Activated CD8-positive, alpha-beta memory T cell treated with anti-CD3 and anti-CD28 coated beads for 24 hours (primary cell): Measurements from ENCODE around the gene LANCL2.
"Not testable (repeated sequence)": the region's sequence is repeated elsewhere in the genome, so short reads cannot be mapped to it uniquely, and the experiment has no call there.

ENCODE experiments used
- DNase-seq: peaks from one replicate; pipeline ENCODE4 v3.0.0-alpha.2; 2020

The LANCL2 gene

DNA sequence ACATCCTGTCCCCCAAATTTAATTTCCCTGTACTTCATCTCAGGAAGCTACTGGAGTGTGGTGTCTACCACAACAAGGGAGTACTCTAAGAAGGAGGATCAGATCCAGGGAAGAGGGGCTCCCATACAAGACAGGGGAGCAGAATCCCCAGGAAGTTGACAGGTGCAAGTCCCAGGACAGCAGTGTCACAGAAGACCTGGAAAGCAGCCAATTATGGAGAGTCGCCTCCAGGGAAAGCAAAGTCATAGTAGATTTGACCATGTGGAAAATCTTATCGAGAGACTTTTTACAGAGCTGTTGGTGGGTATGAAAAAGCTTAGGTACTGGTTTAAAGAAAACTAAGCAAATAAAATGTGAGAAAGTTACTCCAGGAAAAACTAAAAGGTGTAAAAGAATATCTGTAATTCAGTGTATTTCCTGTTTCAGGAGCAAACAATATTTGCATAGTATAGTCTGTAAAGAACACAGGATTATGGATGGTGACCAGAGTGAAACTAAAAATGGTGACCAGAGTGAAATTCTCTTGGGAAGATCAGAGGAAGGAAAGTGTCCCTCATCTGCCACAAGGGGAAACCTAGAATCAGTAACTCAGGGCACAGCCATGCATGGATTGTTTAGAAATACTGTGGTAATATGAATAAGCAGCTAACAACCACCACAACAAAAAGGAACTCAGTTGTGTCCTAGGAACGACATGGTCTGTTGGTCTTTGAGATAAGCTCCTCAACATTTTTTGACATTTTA, 44.5 kb downstream of the LANCL2 start:
- no peak for DNase-seq

DNA sequence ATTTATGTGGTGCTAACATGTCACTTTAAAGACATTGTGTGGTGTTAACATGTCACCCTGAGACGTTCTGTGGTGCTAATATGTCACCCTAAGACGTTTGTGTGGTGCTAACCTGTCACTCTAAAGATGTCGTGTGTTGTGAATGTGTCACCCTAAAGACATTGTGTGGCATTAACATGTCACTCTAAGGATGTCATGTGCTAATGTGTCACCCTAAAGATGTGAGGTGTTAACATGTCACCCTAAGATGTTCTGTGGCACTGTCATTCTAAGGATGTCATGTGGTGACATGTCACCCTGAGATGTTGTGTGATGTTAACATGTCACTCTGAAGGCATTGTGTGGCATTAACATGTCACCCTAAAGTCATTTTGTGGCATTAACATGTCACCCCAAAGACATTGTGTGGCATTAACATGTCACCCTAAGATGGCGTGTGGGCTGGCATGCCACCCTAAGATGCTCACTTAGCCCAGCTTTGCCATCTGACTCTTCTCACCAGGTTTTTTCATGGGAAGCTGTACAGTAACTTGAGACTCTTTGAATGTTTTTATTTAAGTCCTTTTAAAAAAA, 45.6 kb downstream of the LANCL2 start:
- DNase-seq = no peak

DNA sequence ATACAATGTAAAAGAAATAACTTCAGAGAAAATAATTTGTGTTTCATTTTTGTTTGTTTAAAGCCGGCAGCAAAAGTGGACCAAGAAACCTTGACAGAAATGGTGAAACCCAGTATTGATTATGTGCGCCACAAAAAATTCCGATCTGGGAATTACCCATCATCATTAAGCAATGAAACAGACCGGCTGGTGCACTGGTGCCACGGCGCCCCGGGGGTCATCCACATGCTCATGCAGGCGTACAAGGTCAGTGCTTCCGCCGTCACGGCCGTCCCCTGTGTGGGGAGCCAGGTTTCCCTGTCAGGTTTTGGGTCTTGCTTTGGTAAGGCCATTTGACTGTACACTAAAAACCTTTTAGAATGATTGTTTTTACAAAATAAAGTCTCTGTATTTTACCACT, 46.7 kb downstream of the LANCL2 start:
- no peak for DNase-seq

DNA sequence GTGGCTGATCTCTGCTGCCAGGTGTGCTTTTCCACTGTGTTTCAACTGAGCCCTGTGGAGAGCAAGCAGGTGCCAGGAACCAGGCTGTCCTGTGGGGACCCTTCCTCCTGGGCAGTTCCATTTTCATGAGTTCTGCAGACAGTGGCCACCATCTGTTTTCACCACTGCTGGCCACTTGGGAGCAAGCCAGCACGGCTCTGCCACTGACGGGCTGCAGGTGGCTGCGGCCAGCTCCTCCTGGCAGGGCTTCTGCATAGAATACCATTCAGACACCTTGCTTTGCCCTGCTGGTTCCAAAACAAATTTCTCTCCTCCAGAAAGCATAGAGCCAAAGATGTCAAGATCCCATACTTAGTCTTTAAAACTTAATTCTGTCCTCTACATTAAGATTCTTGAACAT, 48.3 kb downstream of the LANCL2 start:
- no peak for DNase-seq

DNA sequence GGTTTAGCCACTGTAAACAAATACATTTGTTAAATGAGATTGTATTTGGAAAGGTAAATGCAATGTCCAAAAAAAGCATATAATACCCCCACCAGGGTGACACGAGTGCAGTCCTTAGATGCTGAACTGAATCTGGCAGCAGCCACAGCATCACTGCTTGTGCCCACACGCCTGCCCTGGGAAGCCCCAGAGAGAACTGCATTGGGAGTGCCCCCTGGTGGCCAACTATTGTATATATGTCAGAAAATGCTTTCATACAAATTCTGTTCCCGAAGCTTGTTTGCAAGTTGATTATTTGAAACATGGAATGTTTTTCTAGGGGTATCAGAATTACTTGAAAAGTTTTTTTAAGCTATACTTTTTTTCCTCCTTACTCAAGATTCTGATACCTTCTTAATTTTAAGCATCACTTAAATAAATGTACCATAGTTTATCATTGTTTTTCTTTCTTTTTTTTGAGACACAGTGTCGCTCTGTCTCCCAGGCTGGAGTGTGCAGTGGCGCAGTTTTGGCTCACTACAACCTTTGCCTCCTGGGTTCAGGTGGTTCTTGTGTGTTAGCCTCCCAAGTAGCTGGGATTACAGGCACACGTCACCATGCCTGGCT, 50.1 kb downstream of the LANCL2 start:
- peak; percentile 90 for DNase-seq

DNA sequence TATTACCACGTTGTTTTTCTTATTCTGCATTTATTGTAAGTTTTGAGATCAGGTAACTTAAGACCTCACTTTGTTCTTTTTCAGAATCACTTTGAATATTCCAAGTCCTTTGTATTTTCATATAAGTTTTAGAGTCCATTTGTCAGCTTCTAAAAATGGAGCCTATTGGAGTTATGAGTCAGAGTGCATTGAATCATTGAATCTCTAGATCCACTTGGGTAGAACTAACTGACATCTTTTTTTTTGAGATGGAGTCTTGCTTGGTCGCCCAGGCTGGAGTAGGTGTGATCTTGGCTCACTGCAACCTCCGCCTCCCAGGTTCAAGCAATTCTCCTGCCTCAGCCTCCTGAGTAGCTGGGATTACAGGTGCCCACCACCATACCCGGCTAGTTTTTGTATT, 52.3 kb downstream of the LANCL2 start:
- not testable (repeated sequence) for DNase-seq

DNA sequence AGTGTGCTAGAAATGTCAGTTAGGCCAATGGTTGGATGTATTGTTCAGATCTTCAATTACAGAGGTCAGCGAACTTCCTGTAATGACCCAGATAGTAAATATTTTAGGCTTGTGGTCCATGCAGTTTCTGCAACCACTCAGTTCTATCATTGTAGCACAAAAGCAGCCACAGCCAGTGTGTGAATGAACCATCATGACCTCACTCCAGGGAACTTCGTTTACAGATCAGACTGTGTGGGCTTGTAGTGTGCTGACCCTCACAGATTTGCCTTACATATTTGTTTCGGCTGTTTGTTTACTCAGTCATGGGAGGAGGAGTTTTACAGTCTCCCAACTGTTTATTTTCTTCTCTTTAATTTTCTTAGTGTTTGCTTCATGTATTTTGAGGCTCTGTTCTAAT, 55.4 kb downstream of the LANCL2 start:
- no peak for DNase-seq

DNA sequence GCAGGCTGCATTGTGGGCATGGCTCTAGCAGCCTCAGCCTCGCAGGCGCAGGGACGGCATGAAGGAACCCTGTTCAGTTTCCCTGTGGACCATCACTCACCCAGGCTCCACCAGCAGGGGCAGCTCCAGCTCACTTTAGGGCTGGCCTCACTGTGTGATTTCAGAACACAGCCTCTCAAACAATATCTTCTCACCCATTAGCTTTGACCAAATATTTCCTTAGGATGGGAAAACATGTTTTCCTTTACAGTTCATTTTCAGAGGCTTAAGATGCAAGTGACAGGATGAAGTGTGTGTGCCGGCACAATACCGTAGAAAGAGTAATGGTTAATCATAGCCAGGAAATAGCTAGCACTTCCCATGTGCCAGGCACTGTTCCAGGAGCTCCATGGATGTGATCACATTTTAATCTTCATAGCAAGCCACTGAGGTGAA, 58.2 kb downstream of the LANCL2 start:
- DNase-seq = no peak

DNA sequence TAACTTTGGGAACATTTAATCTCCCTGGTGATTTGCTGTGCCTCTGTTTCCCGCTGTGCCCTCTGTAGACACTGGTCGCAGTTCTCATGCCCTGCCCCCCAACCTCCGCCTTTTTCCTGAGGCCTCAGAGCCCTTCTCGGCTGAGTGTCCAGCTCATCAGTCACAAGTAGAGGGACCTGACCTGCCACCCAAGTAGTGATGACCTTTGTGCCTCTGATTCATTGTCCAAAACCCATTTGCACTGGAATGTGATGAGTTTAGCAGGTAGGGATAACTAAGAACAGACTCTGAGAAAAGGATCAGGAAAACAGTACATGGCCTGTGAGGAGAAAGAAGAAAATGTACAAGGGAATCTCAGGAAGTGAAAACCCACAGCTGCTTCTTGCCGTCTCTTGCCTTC, 58.8 kb downstream of the LANCL2 start:
- no peak for DNase-seq

DNA sequence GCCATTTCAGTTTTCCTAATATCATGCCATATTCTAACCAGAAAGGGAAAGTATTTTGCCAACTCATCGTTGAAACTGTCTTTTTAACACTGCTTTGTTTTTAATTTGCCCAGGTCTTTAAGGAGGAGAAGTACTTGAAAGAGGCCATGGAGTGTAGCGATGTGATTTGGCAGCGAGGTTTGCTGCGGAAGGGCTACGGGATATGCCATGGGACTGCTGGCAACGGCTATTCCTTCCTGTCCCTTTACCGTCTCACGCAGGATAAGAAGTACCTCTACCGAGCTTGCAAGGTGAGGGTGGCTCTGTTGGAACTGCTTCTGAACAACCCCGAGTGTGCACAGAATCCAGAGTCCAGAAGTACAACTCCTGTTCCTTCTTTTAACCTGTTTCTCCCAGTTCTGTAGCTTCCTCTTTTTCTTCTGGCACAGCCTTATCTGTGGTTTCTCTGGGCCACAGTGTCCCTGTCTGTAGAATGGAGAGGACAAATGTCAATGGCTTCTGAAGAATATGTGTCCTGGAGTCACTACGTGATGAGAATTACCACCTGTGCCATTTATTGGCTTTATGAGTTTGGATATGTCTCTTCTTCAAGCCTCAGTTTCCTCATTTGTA, 60.1 kb downstream of the LANCL2 start:
- no peak for DNase-seq

DNA sequence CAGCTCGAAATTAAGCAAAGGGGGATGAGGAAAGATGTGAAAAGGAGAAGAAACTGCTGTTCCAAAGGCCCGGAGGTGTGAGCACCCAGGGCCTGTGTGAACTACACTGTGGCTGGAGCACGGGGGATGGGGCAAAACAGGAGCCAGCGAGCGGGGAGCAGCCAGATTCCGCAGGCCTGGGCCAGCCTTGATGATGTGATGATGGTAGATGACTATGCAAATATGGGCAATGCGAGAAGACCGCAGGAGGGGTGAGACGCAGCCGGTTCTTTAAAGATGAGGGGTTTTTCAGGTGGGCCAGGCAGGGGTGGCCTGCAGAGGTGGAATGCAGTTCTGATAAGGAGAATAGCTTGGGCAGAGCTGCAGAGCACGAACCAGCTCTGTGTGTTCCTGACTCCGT, 61.5 kb downstream of the LANCL2 start:
- DNase-seq = no peak

DNA sequence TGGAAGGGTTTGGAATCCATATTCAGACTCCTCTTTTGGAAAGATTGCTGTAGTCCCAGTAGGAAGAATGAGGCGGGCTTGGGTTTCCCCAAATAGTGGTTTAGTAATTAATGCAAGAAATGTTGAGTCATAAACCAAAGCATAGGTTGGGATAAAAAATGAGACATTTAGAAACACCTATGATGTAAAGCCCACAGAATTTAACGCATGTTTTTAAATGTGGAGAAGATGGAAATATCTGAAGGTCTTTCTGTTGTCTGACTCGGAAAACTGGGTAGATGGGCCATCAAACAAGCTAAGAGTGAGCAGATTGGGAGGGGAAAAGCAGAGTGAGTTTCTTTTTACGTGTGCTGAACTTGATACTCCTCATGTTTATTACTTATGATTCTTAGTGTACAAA, 62.2 kb downstream of the LANCL2 start:
- DNase-seq = no peak

DNA sequence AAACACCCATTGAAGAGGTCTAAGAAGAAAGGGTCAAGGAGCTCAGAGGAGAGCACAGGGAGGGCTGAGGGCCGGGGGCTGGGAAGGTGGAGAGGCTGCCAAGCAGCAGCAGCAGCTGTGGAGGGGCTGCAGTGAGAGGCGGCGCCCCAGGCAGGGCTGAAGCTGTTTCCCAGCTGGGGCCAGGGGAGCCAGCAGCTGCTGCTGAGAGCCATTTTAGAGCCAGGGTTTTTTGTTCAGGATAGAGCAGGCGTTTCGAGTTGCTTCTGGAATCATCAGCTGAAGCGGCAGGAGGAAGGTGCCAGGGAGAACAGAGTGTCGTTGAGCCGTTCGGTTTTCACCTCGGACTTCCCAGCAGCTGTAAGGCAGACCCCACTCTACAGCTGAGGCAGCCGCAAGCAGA, 62.7 kb downstream of the LANCL2 start:
- no peak for DNase-seq

DNA sequence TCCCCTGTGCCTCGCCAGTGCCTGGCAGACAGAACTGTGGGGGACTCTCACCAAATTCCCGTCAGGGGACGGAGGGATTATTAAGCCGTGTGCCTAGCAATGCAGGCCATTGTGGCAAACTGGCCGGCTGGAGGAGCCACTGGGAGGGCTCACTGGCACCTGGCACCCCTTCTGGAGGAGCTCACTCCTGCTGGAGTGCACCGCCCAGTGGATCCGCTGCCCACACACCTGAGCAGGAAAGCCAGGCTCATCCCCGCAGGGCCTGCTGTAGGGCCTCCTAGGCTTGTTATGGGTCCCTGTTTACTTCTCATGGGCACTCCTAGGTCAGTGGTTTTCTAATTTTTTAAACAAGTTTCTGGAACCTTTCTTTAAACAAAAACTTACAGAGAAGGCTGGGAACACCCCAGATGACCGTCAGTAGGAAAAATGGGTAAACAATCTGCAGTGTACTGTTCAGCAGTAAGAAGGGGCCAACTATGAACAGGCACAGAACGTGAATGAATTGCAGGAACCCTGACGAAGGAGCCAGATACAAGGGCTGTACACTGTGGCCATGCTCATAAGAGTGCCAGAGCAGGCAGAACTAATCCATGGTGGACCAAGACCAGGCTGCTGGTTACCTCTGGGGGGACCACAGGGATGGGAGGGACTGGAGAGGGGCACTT, 64.8 kb downstream of the LANCL2 start:
- DNase-seq = no peak

DNA sequence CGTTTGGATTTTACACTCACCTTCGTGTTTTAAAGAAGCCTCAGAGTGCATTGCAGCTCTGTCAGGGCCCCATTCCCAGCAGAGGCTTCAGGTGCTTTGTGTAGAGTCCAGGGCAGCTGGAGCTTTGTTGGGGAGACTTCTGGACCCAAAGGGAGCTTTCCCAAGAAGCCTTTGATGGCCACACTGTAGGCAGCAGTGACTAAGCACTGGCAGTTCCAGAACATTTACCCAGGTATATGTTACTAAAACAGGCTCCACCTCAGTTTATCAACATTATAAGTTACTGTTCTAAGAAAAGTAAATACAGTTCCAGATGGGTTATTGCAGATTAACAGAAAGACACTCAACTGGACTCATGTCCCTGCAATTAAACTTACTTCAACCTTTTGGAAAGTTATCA, 66.8 kb downstream of the LANCL2 start:
- no peak for DNase-seq

DNA sequence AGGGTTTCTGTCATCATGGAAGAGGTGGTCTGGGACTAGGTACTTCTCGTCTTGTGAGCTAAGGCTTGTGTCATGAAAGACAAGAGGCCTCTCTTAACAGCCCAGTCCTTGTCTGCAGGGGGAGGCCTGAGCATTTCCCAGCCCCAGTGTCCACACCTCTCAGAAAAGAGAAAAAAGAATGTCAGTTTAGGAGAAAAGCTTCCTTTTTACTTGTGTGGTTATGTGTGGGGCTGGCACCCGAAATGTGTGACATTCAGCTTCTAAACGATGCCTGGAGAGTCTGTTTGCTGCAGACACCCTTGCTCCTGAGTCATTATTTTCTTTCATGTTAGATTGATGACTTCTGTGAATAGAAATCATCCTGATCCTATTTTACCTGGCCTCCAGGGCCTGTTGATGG, 67.4 kb downstream of the LANCL2 start:
- DNase-seq = no peak

DNA sequence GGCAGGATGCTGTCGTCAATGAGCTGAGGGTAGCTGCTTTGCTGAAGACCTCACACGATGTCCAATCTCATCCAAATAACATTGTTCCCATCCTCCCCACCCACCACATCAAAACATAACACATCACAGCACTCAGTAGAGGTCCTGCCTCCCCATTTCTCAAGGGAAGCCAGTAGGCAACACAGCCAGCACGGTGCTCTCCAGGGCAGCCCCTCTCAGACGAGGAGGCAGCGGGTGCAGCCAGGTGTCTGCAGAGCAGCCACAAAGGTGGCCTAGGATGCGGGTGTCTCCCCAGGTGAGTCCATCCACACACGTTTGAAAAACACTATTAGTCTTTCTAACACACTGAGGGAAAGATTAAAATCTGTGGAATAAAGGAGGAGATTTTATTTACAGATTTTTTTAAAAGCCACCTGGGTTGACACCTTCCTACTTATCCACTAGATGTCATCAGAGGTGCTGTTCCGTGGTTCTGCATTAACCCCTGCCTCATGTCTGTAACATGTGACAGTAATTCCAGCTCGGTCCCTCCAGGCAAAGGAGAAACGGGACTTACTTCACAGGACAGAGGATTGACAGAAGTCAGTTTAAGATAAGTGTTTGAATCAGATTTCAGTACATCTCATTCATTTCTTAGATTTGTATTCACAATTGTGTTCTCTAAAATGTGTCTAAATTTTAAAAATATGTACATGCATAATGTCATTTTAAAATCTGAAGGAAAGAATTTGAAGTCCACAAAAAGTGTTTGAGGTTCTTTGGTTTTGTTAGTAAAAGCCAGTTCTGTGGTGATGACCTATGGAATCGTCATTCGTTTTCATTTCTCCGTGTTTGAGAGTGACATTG, 68.0 kb downstream of the LANCL2 start:
- DNase-seq = no peak

DNA sequence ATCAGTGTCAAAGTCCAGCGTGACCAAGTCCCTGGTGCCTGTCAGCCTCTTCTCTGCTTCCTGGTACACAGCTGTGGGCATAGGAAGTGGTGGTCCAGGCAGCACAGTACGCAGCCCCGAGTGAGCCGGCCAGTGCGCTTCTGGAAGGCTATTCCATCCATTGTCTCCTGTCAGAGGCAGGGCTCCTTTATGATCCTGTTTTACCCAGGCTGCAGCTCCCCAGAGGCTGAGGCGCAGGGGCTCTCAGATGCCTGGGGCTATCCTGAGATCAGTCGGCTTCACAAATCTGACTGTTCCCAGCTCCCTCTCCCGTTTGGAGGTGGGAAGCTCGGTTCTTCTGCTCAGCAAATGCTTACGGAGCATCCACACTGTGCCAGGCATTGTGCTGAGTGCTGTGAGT, 70.3 kb downstream of the LANCL2 start:
- no peak for DNase-seq

DNA sequence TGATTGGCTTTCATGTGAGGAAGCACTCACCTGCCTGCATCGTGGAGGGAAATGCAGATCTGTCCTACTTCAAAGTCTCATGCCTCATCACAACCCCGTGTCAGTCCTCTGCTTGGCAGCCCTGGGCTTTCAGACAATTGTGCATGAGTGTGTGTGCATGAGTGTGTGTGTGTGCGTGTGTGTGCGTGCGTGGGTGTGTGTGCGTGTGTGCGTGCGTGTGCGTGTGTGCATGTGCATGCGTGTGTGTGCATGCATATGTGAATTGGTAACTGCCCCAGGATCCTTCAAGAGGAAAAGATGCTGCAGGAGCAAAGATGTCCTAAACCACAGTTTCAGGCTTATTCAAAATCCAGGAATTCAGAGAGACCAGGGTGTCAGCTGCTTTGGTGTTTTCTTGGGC, 71.3 kb downstream of the LANCL2 start:
- no peak for DNase-seq

DNA sequence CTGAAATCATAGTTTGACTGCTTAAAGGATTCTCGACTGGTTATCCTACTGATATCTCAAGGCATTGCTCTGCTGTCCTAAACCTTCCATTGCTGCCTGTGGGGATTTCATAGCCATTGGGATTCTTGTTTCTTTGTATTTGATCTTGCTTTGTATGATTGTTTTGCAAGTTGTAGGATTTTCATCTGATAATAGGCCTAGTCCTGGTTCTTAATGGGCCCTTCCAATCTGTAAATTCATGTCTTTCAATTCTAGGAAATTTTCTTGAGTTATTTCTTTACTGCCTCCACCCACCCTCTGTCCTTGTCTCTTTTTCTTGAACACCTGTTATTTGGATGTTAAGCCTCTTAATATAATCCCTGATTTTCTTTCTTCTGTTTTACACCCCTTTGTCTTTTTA, 72.2 kb downstream of the LANCL2 start:
- no peak for DNase-seq

DNA sequence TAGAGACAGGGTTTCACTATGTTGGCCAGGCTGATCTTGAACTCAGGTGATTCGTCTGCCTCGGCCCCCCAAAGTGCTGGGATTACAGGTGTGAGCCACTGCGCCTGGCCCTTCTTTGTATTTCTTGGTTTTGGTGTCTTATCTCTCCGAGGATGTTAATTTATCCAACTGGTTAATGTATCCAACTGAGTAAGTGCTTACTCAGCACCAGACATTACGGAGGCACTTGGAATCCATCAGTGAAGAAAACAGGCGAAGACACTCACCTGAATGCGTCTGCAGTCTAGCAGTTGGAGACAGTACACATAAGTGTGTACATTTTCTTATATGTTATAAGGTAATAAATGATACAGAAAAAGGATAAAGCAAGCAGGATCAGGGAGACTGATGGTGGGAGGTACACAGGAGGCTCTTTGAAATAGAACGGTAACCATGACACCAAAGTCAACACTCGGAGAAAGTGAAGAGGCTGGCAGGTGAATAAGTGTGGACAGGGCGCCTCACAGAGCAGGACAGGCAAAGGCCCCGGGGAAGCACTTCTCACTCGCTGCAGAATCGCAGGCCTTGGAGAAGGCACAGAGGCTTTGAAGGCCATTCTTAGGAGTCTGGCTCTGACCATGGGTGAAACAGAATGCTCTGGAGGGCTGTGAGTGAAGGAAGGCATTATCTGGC, 73.1 kb downstream of the LANCL2 start:
- DNase-seq = no peak
